Mesenchymal stem cell (in vitro differentiated cells and primary cell): Measurements from ENCODE around the gene ATXN3.

Experiments
- DNase-seq: peaks from one replicate; pipeline ENCODE4 v3.0.0-alpha.2; 2013
- H2AFZ ChIP-seq: one replicate; pipeline ENCODE4 v1.6.1; 2013; ENCODE audit warnings: low read depth, mild to moderate bottlenecking, control low read depth, inconsistent platforms, low read length, moderate library complexity
- H2AK5ac ChIP-seq: 2 replicates; pipeline ENCODE4 v1.6.1; 2013; ENCODE audit warnings: low read length, moderate library complexity, mild to moderate bottlenecking, inconsistent platforms; ENCODE audit not compliant: severe bottlenecking
- H2BK120ac ChIP-seq: one replicate; pipeline ENCODE4 v1.6.1; 2013; ENCODE audit warnings: low read depth, mild to moderate bottlenecking, inconsistent platforms, low read length, moderate library complexity
- H2BK12ac ChIP-seq, 2 experiments: one replicate each; pipeline ENCODE4 v1.6.1; 2013; ENCODE audit warnings: inconsistent platforms in 2 of 2, low read length in 2 of 2, mild to moderate bottlenecking in 2 of 2, moderate library complexity in 2 of 2, control low read depth in 1 of 2
- H2BK15ac ChIP-seq: one replicate; pipeline ENCODE4 v1.6.1; 2013; ENCODE audit warnings: mild to moderate bottlenecking, low read depth, inconsistent platforms; ENCODE audit not compliant: poor library complexity, severe bottlenecking
- H2BK5ac ChIP-seq: 2 replicates; pipeline ENCODE4 v1.6.1; 2013; ENCODE audit warnings: low read depth, mild to moderate bottlenecking, low read length, control low read depth, inconsistent platforms; ENCODE audit not compliant: poor library complexity, severe bottlenecking
- H3K14ac ChIP-seq, 2 experiments: one replicate each; pipeline ENCODE4 v1.6.1; 2013; ENCODE audit warnings: inconsistent platforms in 2 of 2, low read length in 2 of 2, control low read depth in 1 of 2, mild to moderate bottlenecking in 1 of 2, moderate library complexity in 1 of 2
- H3K18ac ChIP-seq, 2 experiments: one replicate each; pipeline ENCODE4 v1.6.1; 2013; ENCODE audit warnings: inconsistent platforms in 2 of 2, low read length in 2 of 2, control low read depth in 1 of 2, low read depth in 1 of 2, mild to moderate bottlenecking in 1 of 2
- H3K23ac ChIP-seq, 2 experiments: one replicate each; pipeline ENCODE4 v1.6.1; 2013; ENCODE audit warnings: inconsistent platforms in 2 of 2, low read length in 2 of 2, mild to moderate bottlenecking in 2 of 2, moderate library complexity in 2 of 2, control low read depth in 1 of 2
- H3K27ac ChIP-seq: 2 replicates; pipeline ENCODE4 v1.5.1; 2013; ENCODE audit warnings: mild to moderate bottlenecking, moderate library complexity, low read length, control low read depth, inconsistent platforms; ENCODE audit not compliant: poor library complexity, severe bottlenecking
- H3K27me3 ChIP-seq, 2 experiments: 2 replicates each; pipeline versions ENCODE4 v1.6.1 to v1.7.0; 2013; ENCODE audit warnings: low read length in 2 of 2, mild to moderate bottlenecking in 2 of 2, moderate library complexity in 2 of 2, control low read depth in 1 of 2, inconsistent platforms in 1 of 2; ENCODE audit not compliant: control insufficient read depth in 1 of 2, insufficient read depth in 1 of 2
- H3K36me3 ChIP-seq, 2 experiments: 2 replicates each; pipeline versions ENCODE4 v1.6.1 to v1.7.0; 2013; ENCODE audit warnings: low read length in 2 of 2, control low read depth in 1 of 2, inconsistent platforms in 1 of 2, low read depth in 1 of 2, mild to moderate bottlenecking in 1 of 2; ENCODE audit not compliant: insufficient read depth in 2 of 2, control insufficient read depth in 1 of 2
- H3K4ac ChIP-seq, 2 experiments: one replicate each; pipeline ENCODE4 v1.6.1; 2013; ENCODE audit warnings: inconsistent platforms in 2 of 2, low read length in 2 of 2, mild to moderate bottlenecking in 2 of 2, moderate library complexity in 2 of 2, control low read depth in 1 of 2, low read depth in 1 of 2
- H3K4me1 ChIP-seq: 2 replicates; pipeline ENCODE4 v1.6.1; 2013; ENCODE audit warnings: low read depth, low read length, control low read depth; ENCODE audit not compliant: control insufficient read depth, insufficient read depth
- H3K4me2 ChIP-seq: 2 replicates; pipeline ENCODE4 v1.6.1; 2013; ENCODE audit warnings: low read length, mild to moderate bottlenecking, inconsistent platforms; ENCODE audit not compliant: poor library complexity, severe bottlenecking
- H3K4me3 ChIP-seq, 2 experiments: 2 replicates each; pipeline versions ENCODE4 v1.5.1 to v1.7.0; 2013; ENCODE audit warnings: low read length in 2 of 2, mild to moderate bottlenecking in 2 of 2, control low read depth in 1 of 2, low read depth in 1 of 2; ENCODE audit not compliant: insufficient read depth in 1 of 2
- H3K79me1 ChIP-seq: replicated peaks from 2 replicates; pipeline ENCODE4 v1.6.1; 2013; ENCODE audit warnings: mild to moderate bottlenecking, control low read depth, low read length, inconsistent platforms; ENCODE audit not compliant: poor library complexity, severe bottlenecking
- H3K9ac ChIP-seq: 2 replicates; pipeline ENCODE4 v1.7.0; 2013; ENCODE audit warnings: mild to moderate bottlenecking, low read length, moderate library complexity
- H3K9me3 ChIP-seq: 2 replicates; pipeline ENCODE4 v1.7.0; 2013; ENCODE audit warnings: mild to moderate bottlenecking, low read length; ENCODE audit not compliant: control insufficient read depth
- H4K8ac ChIP-seq: one replicate; pipeline ENCODE4 v1.6.1; 2013; ENCODE audit warnings: inconsistent platforms, mild to moderate bottlenecking, low read length, moderate library complexity
- H4K91ac ChIP-seq: one replicate; pipeline ENCODE4 v1.6.1; 2013; ENCODE audit warnings: mild to moderate bottlenecking, low read length, inconsistent platforms
- WGBS: methylation state at CpG from one replicate; pipeline ENCODE4 v1.1.7; 2013; ENCODE audit warnings: mixed read lengths; 5-methylcytosine and 5-hydroxymethylcytosine counted together

The ATXN3 gene

GRCh38 chr14:92103363-92103989, 2.9 kb downstream of the ATXN3 start:
- no peak overlapping the region for H3K14ac ChIP-seq
- no peak overlapping the region for H4K8ac ChIP-seq
- peaks cover 14% of the 10 kb centered on the region for H3K79me1 ChIP-seq
- no peaks in the 10 kb centered on the region for H3K9me3 ChIP-seq
- H2BK15ac ChIP-seq: no peak overlapping the region
- H3K9ac ChIP-seq: no peak overlapping the region
- no peak overlapping the region for H3K4me2 ChIP-seq
- no peak overlapping the region for H2BK5ac ChIP-seq
- no peak overlapping the region for H3K4ac ChIP-seq
- no peak overlapping the region for H3K27ac ChIP-seq
- H2AK5ac ChIP-seq: no peak overlapping the region
- H3K36me3 ChIP-seq: no peaks in the 10 kb centered on the region
- no peaks in the 10 kb centered on the region for H3K27me3 ChIP-seq
- DNase-seq: no peak
- peaks cover 3% of the 10 kb centered on the region for H3K4me1 ChIP-seq
- no peak overlapping the region for H2BK120ac ChIP-seq
- H4K91ac ChIP-seq: no peak overlapping the region
- H3K18ac ChIP-seq: no peak overlapping the region
- H3K23ac ChIP-seq: no peak overlapping the region
- 83% methylated on average over 7 of the region's 7 CpGs for WGBS
- H2BK12ac ChIP-seq: no peak overlapping the region
- H3K4me3 ChIP-seq: no peak overlapping the region
- H2AFZ ChIP-seq: no peak overlapping the region

- no peaks in the 10 kb centered on the region for H3K9me3 ChIP-seq
- H4K91ac ChIP-seq: no peak overlapping the region
- no peak overlapping the region for H4K8ac ChIP-seq
- no peak overlapping the region for H2BK12ac ChIP-seq
- no peak overlapping the region for H3K14ac ChIP-seq
- H3K18ac ChIP-seq: no peak overlapping the region
- DNase-seq: peak; percentile 37
- H3K79me1 ChIP-seq: peaks cover 24% of the 10 kb centered on the region
- no peak overlapping the region for H2AK5ac ChIP-seq
- H3K27ac ChIP-seq: no peak overlapping the region
- H3K4me1 ChIP-seq: no peaks in the 10 kb centered on the region
- H2BK120ac ChIP-seq: no peak overlapping the region
- peaks cover under 1 to 15% of the 10 kb centered on the region in 2 experiments for H3K36me3 ChIP-seq
- no peak overlapping the region for H2BK15ac ChIP-seq
- H2AFZ ChIP-seq: no peak overlapping the region
- H3K4ac ChIP-seq: no peak overlapping the region
- no peak overlapping the region for H3K4me2 ChIP-seq
- H3K9ac ChIP-seq: no peak overlapping the region
- no peaks in the 10 kb centered on the region for H3K27me3 ChIP-seq
- no peak overlapping the region for H2BK5ac ChIP-seq
- no peak overlapping the region for H3K23ac ChIP-seq
- no peak overlapping the region for H3K4me3 ChIP-seq
Observed at GRCh38 chr14:92099802-92100201, 6.6 kb downstream of the ATXN3 start.

- no peak overlapping the region for H3K23ac ChIP-seq
- no peak overlapping the region for H3K4me2 ChIP-seq
- peaks cover 3 to 65% of the 10 kb centered on the region in 2 experiments for H3K36me3 ChIP-seq
- no peak overlapping the region for H2BK5ac ChIP-seq
- H4K8ac ChIP-seq: no peak overlapping the region
- H3K79me1 ChIP-seq: peaks cover 20% of the 10 kb centered on the region
- no peak overlapping the region for H2BK12ac ChIP-seq
- no peaks in the 10 kb centered on the region for H3K9me3 ChIP-seq
- peak; percentile 20 for DNase-seq
- H3K4ac ChIP-seq: no peak overlapping the region
- no peak overlapping the region for H3K27ac ChIP-seq
- no peaks in the 10 kb centered on the region for H3K4me1 ChIP-seq
- no peak overlapping the region for H2BK120ac ChIP-seq
- H4K91ac ChIP-seq: no peak overlapping the region
- no peak overlapping the region for H3K14ac ChIP-seq
- no peak overlapping the region for H3K4me3 ChIP-seq
- no peak overlapping the region for H3K9ac ChIP-seq
- no peak overlapping the region for H3K18ac ChIP-seq
- H3K27me3 ChIP-seq: no peaks in the 10 kb centered on the region
- no peak overlapping the region for H2AFZ ChIP-seq
- no peak overlapping the region for H2BK15ac ChIP-seq
- WGBS: 27% methylated on average over 1 of the region's 1 CpG
- no peak overlapping the region for H2AK5ac ChIP-seq
Observed at GRCh38 chr14:92093320-92093719, 13.1 kb downstream of the ATXN3 start.

GRCh38 chr14:92088494-92088893, 17.9 kb downstream of the ATXN3 start:
- no peak overlapping the region for H4K8ac ChIP-seq
- H3K18ac ChIP-seq: no peak overlapping the region
- H3K9me3 ChIP-seq: no peaks in the 10 kb centered on the region
- peaks cover 7 to 77% of the 10 kb centered on the region in 2 experiments for H3K36me3 ChIP-seq
- H2BK12ac ChIP-seq: no peak overlapping the region
- peaks cover 9% of the 10 kb centered on the region for H3K79me1 ChIP-seq
- no peak overlapping the region for H2AFZ ChIP-seq
- no peaks in the 10 kb centered on the region for H3K4me1 ChIP-seq
- H3K27ac ChIP-seq: no peak overlapping the region
- no peak overlapping the region for H2BK5ac ChIP-seq
- no peak overlapping the region for H3K14ac ChIP-seq
- H3K9ac ChIP-seq: no peak overlapping the region
- no peak overlapping the region for H4K91ac ChIP-seq
- H3K4me3 ChIP-seq: no peak overlapping the region
- no peak overlapping the region for H2BK15ac ChIP-seq
- no peak overlapping the region for H3K4me2 ChIP-seq
- no peak overlapping the region for H3K23ac ChIP-seq
- no peak for DNase-seq
- no peak overlapping the region for H3K4ac ChIP-seq
- 94% methylated on average over 4 of the region's 5 CpGs for WGBS
- H2BK120ac ChIP-seq: no peak overlapping the region
- no peak overlapping the region for H2AK5ac ChIP-seq
- H3K27me3 ChIP-seq: no peaks in the 10 kb centered on the region
